Stimulated activated CD8-positive, alpha-beta memory T cell treated with anti-CD3 and anti-CD28 coated beads, Interleukin-7, amount 100 ng/mL, for 1 hour (primary cell): ENCODE results near the gene KIF1A.
"Not testable (repeated sequence)": the region's sequence is repeated elsewhere in the genome, so short reads cannot be mapped to it uniquely, and the experiment has no call there.

Source experiments
- DNase-seq, 2 donors: peaks; one replicate each; pipeline ENCODE4 v3.0.0-alpha.2; 2020; ENCODE audit warnings: low read depth in 2 of 2

KIF1A gene

GRCh38 chr2:240687045-240687740 lies 132.8 kb downstream of the KIF1A start:
- no peak for DNase-seq

GRCh38 chr2:240686460-240686859 lies 133.6 kb downstream of the KIF1A start:
- DNase-seq = no peak

DNA sequence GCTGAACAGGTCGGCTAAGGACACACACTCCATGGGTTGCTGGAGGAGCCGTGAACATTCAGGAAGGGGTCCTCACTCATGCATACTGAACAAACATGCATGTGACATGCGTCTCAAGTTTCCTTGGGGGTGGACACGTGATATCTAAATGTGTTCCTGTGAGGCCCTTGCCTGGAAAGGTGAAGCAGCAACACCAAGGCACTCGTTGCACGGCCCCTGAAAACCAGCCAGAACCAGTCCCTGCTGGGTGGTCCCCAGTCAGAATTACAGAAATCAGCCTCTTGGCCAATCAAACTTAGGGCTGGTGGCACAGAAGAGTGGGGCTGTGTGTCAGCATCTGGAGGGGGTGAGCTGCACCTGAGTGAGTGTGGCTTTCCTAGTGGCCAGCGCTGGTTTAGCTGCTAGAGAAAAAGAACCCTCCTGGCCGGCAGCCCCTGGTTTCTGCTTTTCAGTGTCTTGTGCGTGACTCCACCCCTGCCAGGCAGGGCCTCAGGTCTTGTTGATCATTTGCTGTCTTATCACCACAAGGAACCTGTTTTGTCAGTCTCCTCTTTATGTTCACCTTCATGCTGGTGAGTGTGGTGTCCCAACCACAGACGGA lies 134.1 kb downstream of the KIF1A start:
- no peak for DNase-seq

DNA sequence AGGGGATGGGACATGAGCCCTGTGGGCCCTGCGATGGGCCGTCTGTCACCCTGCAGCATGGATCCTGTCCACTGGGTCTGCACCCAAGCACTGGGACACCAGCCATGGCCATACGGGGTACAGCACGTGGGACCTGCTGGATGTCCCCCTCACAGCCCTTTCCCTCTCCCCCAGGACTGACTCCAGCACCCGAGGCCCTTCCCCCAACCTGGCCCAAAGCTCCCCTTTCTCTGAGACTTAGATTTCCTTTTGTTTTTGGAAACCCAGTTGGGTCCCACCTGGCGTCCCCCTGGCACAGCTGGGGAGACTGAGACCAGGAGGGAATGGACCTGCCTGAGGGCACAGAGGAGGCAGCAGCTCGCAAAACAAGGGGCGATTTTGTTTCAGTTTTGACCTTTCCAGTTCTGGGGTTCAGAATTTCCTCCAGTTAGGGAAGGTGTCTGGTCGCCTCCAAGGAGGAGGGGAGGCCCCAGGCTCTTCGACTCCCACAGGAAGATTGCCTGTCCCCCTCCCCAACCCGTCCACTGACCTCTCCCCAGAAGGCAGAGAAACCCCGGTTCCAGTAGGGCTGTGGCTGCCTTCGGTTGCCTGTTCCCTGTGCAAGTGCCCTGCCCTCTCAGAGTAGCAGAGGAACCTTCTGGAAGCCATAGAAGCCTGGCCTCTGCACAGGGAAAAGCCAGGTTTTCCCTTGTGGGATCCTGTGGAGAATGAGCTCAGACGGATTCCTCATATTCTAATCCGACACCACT lies 135.9 kb downstream of the KIF1A start:
- DNase-seq = not testable (repeated sequence)

- DNase-seq = not testable (repeated sequence)
Observed at GRCh38 chr2:240683329-240683979, 136.6 kb downstream of the KIF1A start.

GRCh38 chr2:240682431-240683224 lies 137.4 kb downstream of the KIF1A start, which contains the start of gene AQP12B:
TSS of gene AQP12B (minus strand) at chr2:240682885. CDS start at chr2:240682837, 48 bp downstream.
- DNase-seq = not testable (repeated sequence)

DNA sequence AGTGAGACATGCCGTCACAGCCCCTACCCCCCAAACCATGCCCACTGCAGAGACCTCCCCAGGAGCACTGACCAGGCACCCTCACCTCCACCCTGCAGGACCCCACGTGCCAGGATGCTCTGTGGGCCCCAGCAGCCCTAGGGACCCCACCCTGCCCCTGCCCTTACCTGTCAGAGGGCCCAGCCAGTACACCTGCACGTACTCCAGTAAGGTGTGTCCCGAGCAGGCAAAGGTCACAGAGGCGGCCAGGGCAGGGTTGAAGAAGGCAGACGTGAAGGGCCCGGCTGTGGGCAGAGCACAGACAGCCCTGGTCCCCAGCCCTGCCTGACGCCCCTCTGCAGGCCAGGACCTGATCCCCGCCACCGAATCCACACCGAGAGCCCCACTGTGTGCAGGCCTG lies 139.8 kb downstream of the KIF1A start:
- not testable (repeated sequence) for DNase-seq

DNA sequence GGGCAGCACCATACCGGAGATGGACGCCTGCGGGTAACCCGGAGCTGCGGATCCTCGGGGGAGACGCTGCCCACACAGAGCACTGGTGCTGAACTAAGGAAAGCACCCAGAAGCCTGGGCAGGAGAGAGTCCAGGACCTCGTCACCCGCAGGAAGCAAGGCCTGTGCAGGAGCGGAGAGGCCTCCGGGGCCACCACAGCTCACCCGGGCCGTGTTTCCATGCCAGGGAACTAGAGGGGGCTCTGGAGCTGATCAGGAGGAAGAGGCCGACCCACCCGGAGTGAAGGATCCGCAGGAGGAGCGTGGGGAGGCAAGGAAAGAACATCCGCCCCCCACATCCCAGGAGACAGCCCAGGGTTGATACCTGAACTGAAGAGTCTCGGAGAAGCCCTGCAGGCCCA lies 141.1 kb downstream of the KIF1A start:
- not testable (repeated sequence) for DNase-seq

DNA sequence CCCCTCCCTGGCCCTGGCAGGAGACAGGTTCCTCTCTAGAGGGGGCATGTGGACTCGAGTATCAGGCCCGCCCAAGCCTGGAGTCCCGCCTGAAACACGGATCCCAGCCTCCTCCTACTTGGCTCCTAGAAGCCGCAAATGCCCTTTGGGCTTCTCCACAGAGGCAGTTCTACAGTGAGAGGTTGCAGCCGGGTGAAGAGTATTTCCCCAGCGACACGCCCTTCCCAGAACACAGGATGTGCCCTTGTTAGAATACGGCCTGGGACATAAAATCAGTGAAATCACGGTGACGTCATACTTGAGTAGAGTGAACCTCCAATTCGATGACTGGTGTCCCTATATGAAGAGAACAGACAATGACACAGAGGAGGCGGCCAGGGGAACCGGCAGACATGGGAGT lies 142.0 kb downstream of the KIF1A start:
- not testable (repeated sequence) for DNase-seq

GRCh38 chr2:240675345-240675744 lies 144.7 kb downstream of the KIF1A start:
- not testable (repeated sequence) for DNase-seq

DNA sequence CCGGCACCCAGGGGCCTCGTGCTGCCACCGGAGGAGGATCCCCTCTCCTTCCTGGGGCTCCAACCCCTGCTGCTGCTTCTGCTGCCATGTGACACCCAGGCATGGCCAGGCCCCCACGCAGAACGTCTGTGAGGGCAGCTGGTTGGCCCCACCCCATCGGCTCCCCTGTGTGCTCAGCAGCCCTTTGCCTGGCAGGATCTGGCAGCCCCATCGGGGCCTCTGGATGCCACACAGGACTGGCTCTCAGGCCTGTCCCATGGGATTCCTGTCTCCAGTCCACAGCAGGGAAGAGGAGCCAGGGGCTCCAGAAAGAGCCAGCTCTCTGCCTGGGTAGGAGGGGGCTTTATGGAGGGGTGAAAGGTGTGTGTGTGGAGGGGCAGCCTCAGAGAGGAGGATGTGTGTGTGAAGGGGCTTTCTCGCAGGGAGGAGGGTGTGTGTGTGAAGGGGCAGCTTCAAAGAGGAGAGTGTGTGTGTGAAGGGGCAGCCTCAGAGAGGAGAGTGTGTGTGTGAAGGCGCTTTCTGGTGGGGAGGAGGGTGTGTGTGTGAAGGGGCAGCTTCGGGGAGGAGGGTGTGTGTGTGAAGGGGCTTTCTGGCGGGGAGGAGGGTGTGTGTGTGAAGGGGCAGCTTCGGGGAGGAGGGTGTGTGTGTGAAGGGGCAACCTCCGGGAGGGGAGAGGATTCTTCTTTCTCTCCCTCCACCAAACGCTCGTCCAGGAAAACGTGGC lies 145.4 kb downstream of the KIF1A start:
- not testable (repeated sequence) for DNase-seq

DNA sequence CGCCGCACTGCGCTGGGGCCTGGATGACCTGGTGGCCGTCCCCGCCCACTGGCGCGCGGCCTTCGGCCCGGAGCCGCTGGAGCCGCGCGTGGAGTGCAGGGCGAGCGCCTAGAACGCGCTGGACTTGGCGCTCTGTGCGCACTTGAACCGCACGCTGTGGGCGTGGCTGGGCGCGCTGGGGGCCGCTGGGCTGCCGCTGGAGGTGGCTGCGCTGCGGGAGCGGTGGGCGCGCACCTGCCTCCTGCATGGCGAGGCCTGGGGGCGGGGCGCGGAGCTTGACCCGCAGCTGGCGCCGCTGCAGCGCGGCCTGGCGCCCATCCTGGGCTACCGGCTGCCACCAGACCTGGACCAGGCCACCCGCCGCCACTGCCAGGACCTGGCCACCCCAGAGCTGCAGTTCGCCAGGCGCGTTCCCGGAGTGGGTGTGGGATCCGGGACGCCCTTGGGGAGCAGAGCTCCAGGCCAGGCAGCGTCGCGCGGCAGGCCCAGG lies 147.3 kb downstream of the KIF1A start:
- DNase-seq = no peak

DNA sequence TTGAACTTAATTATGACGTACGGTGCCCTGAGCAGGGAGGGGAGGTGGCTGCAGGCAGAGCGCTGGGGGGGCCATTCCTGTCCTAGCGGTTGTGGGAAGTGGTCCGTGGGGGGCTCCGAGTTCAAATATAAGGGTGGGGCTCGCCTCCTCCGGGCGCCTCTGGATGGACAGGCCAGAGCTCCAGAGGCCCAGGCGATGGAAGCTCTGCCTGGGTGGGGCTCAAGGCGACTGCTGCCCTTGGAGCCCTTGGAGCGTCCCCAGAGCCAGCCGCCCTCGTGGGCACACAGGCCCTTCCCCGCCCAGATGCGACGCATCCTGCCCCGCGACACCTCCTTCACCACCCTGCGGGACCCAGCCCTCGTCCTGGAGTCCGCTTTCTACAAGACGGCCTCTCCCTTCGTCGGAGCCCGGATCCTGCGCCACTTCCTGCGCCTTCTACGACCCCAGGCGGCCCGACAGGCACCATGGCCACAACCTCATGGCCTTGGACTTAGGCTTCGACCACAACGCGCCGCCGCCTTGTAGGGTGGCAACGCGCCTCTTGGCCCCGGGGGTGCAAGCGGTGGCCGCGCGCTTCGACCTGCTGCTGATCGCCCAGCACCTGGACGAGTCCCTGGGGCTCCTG lies 147.8 kb downstream of the KIF1A start:
- no peak for DNase-seq

GRCh38 chr2:240670950-240671349 lies 149.1 kb downstream of the KIF1A start:
- no peak for DNase-seq

DNA sequence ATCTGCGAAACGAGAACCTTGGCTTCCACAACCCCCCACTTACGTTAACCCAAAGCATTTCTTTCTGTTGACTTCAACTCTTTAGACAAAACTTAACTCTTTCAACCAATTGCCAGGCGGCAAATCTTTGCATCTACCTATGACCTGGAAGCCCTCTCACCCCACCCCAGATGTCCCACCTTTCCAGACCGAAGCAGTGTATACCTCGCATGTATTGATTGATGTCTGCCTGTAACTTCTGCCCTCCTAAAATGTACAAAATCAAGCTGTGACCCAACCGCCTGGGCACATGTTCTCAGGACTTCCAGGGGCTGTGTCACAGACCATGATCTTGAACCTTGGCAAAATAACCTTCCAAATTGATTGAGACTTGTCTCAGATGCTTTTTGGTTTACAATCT lies 149.6 kb downstream of the KIF1A start:
- no peak for DNase-seq

- DNase-seq = no peak
Observed at GRCh38 chr2:240664622-240665021, 155.4 kb downstream of the KIF1A start.
